ENCODE measurements around the gene EVC2. TPM values are rescaled to one million over a fixed set of nuclear protein-coding genes. Genes with fewer than 3 reads are reported as not detected.

EVC2 gene
- total RNA-seq, 1 donor from 2014 or later, result 9.3 TPM

- H3K4me3 ChIP-seq (ENCODE audit: low read depth, low read length), result no peak overlapping the region
- DNase-seq (ENCODE audit: low read depth), result peak; percentile 47
- TF ChIP-seq CTCF (conservative IDR thresholded peaks at IDR 0.05; ENCODE audit: low read depth, low read length), result no peak
Observed at GRCh38 chr4:5724377-5724776, 16.0 kb upstream of the EVC2 start.

- peak; percentile 99 for DNase-seq (ENCODE audit: low read depth)
- no peak overlapping the region for H3K4me3 ChIP-seq (ENCODE audit: low read depth, low read length)
- TF ChIP-seq CTCF (conservative IDR thresholded peaks at IDR 0.05; ENCODE audit: low read depth, low read length), result no peak
Observed at GRCh38 chr4:5722328-5722727, 14.0 kb upstream of the EVC2 start.

- no peak overlapping the region for H3K4me3 ChIP-seq (ENCODE audit: low read depth, low read length)
- TF ChIP-seq CTCF (conservative IDR thresholded peaks at IDR 0.05; ENCODE audit: low read depth, low read length), result no peak
- no peak for DNase-seq (ENCODE audit: low read depth)
Observed at GRCh38 chr4:5721923-5722322, 13.6 kb upstream of the EVC2 start.

- no peak for DNase-seq (ENCODE audit: low read depth)
- TF ChIP-seq CTCF (conservative IDR thresholded peaks at IDR 0.05; ENCODE audit: low read depth, low read length), result no peak
- H3K4me3 ChIP-seq (ENCODE audit: low read depth, low read length), result no peak overlapping the region
Observed at GRCh38 chr4:5720980-5721379, 12.6 kb upstream of the EVC2 start.

- DNase-seq (ENCODE audit: low read depth), result no peak
- H3K4me3 ChIP-seq (ENCODE audit: low read depth, low read length), result no peak overlapping the region
- TF ChIP-seq CTCF (conservative IDR thresholded peaks at IDR 0.05; ENCODE audit: low read depth, low read length), result no peak
Observed at GRCh38 chr4:5720157-5720850, 11.9 kb upstream of the EVC2 start.

- H3K4me3 ChIP-seq (ENCODE audit: low read depth, low read length), result no peak overlapping the region
- DNase-seq (ENCODE audit: low read depth), result peak; percentile 91
- TF ChIP-seq CTCF (conservative IDR thresholded peaks at IDR 0.05; ENCODE audit: low read depth, low read length), result peak; percentile 30
Observed at GRCh38 chr4:5719350-5720055, 11.1 kb upstream of the EVC2 start.
